GM18519 (cell line): ENCODE data around the gene RGS5.

ENCODE experiments used
- ATAC-seq: cut with Tn5 transposase; IDR thresholded peaks from one replicate; pipeline ENCODE4 v1.9.1; 2021; ENCODE audit warnings: mild to moderate bottlenecking, moderate library complexity; ENCODE audit not compliant: unreplicated experiment, low FRiP score

RGS5 gene

GRCh38 chr1:163093169-163093568, 109.5 kb downstream of the RGS5 start:
- ATAC-seq, result no peak
